Sigmoid colon (tissue), 7 donors: ENCODE measurements around the gene TNPO2. TPM values are rescaled to one million over a fixed set of nuclear protein-coding genes. Genes with fewer than 3 reads are reported as not detected.

Experiments used
- DNase-seq: peaks from one replicate; pipeline ENCODE4 v3.0.0-alpha.2; 2019
- H3K27ac ChIP-seq, 4 donors: fragments of 200-600 bp; sonication (generic); one replicate each; pipeline ENCODE4 v1.5.1; 2016 to 2019; ENCODE audit warnings: mild to moderate bottlenecking in 1 of 4
- H3K27me3 ChIP-seq, 3 donors: fragments of 200-600 bp; sonication (generic); one replicate each; pipeline ENCODE4 v1.5.1; 2019; ENCODE audit warnings: mild to moderate bottlenecking in 1 of 3
- H3K36me3 ChIP-seq, 4 donors: fragments of 200-600 bp; sonication (generic); one replicate each; pipeline ENCODE4 v1.5.1; 2016 to 2019
- H3K4me1 ChIP-seq, 4 donors: fragments of 200-600 bp; sonication (generic); one replicate each; pipeline ENCODE4 v1.5.1; 2017 to 2019
- H3K4me3 ChIP-seq, 4 donors: fragments of 200-600 bp; sonication (generic); one replicate each; pipeline ENCODE4 v1.5.1; 2017 to 2019; ENCODE audit warnings: mild to moderate bottlenecking in 2 of 4, moderate library complexity in 1 of 4
- H3K9me3 ChIP-seq, 4 donors: fragments of 200-600 bp in 3 of 4; sonication (generic) in 3 of 4; one replicate each; pipeline versions ENCODE4 v1.5.1 to v1.6.1; 2013 to 2019
- CTCF ChIP-seq, 4 experiments: fragments of 450-650 bp in 3 of 4; fragments of 200-600 bp in 1 of 4; IDR thresholded peaks; one replicate each; pipeline ENCODE4 v1.5.1; 2016 to 2019; ENCODE audit warnings: antibody characterized with exemption in 4 of 4, mild to moderate bottlenecking in 3 of 4, moderate library complexity in 2 of 4
- EP300 ChIP-seq, 4 donors: sonication (generic); formaldehyde crosslinking; IDR thresholded peaks; one replicate each; pipeline ENCODE4 v1.6.1; 2017; ENCODE audit warnings: antibody characterized with exemption in 4 of 4
- POLR2A ChIP-seq, 2 donors: fragments of 450-650 bp; IDR thresholded peaks; one replicate each; pipeline ENCODE4 v1.6.1; 2016; ENCODE audit warnings: antibody characterized with exemption in 2 of 2, mild to moderate bottlenecking in 2 of 2, moderate library complexity in 2 of 2
- POLR2AphosphoS5 ChIP-seq, 4 donors: sonication (generic); formaldehyde crosslinking; IDR thresholded peaks; one replicate each; pipeline ENCODE4 v1.6.1; 2017; ENCODE audit warnings: antibody characterized with exemption in 4 of 4
- WGBS, 2 donors: extraction: QIAGEN DNeasy Blood & Tissue Kit; methylation state at CpG; one replicate each; pipeline ENCODE4 v1.1.7; 2013; 5-methylcytosine and 5-hydroxymethylcytosine counted together
- intact Hi-C: fragments of 100-400 bp; cut with DNase I; formaldehyde crosslinking; loops from one replicate; pipeline ENCODE4 v1.15.1; 2023
- polyA plus RNA-seq, 3 donors: library from polyadenylated mRNA; stranded (reverse); fragments of 200-250 nt; gene quantifications; one replicate each; pipeline ENCODE4 v1.2.3, GENCODE V29; 2013
- total RNA-seq, 4 donors: library from RNA; depleted of rRNA; stranded (reverse); fragments of >200 nt; gene quantifications; one replicate each; pipeline ENCODE4 v1.1.0, GENCODE V29; 2016
- donor health status: healthy with polysubstance abuse.
- donor health status: Bipolar disorder and iron deficiency.
- donor health status: healthy.

The TNPO2 gene
- total and polyA plus RNA-seq, 7 donors = 9.5 to 92.2 (median 54.2) TPM

- H3K27ac ChIP-seq = no peak overlapping the region
- no peaks in the 10 kb centered on the region for H3K4me1 ChIP-seq
- intact Hi-C loops = no loop called here
- 96 to 97% methylated on average over 13 of the region's 13 CpGs for WGBS, 2 donors
- no peaks in the 10 kb centered on the region for H3K9me3 ChIP-seq
- no peaks in the 10 kb centered on the region for H3K27me3 ChIP-seq
- H3K4me3 ChIP-seq = no peak overlapping the region
- no peak for TF ChIP-seq POLR2A (IDR thresholded peaks at IDR 0.05)
- no peak for TF ChIP-seq EP300 (IDR thresholded peaks at IDR 0.05)
- no peak for TF ChIP-seq POLR2AphosphoS5 (IDR thresholded peaks at IDR 0.05)
- no peak for TF ChIP-seq CTCF (IDR thresholded peaks at IDR 0.05)
- peaks cover 80 to 100% (median 83%) of the 10 kb centered on the region in 4 donors for H3K36me3 ChIP-seq
- DNase-seq = no peak
Observed at GRCh38 chr19:12706332-12706718, 17.4 kb downstream of the TNPO2 start.

DNA sequence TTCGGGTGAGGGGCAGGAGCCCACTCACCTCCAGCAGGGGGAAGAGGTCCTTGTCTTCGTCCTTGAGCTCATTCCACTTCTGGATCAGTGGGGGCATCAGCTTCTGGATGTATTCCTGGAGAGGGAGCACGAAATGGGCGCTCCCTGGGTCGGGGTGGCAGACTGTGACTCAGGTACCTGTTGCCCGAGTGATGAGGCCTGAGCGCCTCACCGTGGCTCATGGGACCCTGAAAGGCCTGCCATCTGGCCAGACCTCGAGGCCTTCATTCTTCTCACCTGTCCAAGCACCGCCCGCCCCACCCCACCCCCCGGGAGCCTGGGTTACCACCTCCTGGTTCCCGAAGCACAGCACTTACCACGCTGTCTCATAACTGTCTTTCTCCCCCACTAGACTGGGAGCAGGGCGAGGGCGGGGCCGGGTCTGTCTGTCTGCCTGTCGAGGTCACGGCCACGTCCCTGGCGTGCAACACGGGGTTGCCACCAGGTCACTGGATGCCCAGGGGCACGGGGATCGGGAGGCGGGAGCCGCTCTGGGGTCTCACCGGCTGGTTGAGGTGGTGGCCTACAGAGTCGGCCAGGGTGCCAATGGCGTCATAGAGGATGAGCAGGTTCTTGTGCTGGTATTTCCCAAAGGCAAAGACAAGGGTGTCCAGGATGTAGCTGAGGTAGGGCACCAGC is 17.9 kb downstream of the TNPO2 start:
- TF ChIP-seq POLR2AphosphoS5 (IDR thresholded peaks at IDR 0.05) (no peak), EP300 (IDR thresholded peaks at IDR 0.05) (no peak), CTCF (IDR thresholded peaks at IDR 0.05) (no peak), POLR2A (IDR thresholded peaks at IDR 0.05) (no peak)
- Histone ChIP-seq H3K4me3 (no peak overlapping the region), H3K9me3 (no peaks in the 10 kb centered on the region), H3K36me3 (peaks cover 80 to 100% (median 85%) of the 10 kb centered on the region in 4 donors), H3K4me1 (no peaks in the 10 kb centered on the region), H3K27me3 (no peaks in the 10 kb centered on the region), H3K27ac (no peak overlapping the region)
- WGBS, 2 donors = 94 to 95% methylated on average over 29 of the region's 29 CpGs
- intact Hi-C loops = no loop called here
- DNase-seq = no peak

DNA sequence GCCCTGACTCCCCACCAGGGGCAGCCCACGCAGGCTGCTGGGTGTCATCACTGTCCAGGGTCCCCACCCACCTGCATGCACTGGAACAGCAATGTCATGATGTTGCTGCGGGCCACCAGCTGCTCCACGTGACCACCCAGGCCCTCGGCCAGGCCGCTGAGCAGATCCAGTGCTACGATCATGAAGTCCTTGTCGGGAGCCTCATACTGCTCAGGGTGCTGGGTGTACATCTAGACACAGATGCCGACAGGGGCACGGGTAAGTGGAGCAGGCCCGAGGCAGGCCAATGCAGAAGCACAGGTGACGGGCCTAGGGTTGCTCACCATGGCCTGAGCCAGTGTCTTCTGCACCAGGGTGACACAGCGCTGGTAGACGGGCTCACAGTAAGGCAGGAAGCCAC is 18.6 kb downstream of the TNPO2 start:
- no peaks in the 10 kb centered on the region for H3K4me1 ChIP-seq
- intact Hi-C loops = no loop called here
- no peak for DNase-seq
- TF ChIP-seq POLR2AphosphoS5 (IDR thresholded peaks at IDR 0.05) = no peak
- 96 to 97% methylated on average over 13 of the region's 13 CpGs for WGBS, 2 donors
- no peak overlapping the region for H3K4me3 ChIP-seq
- H3K36me3 ChIP-seq = peaks cover 79 to 100% (median 81%) of the 10 kb centered on the region in 4 donors
- no peaks in the 10 kb centered on the region for H3K9me3 ChIP-seq
- H3K27me3 ChIP-seq = no peaks in the 10 kb centered on the region
- H3K27ac ChIP-seq = no peak overlapping the region

GRCh38 chr19:12703046-12703445 is 20.7 kb downstream of the TNPO2 start:
- WGBS, 2 donors = 74 to 87% methylated on average over 9 of the region's 9 CpGs
- Histone ChIP-seq H3K4me3 (no peak overlapping the region), H3K27ac (no peak overlapping the region), H3K27me3 (no peaks in the 10 kb centered on the region), H3K4me1 (no peaks in the 10 kb centered on the region), H3K36me3 (peaks cover 62 to 95% (median 74%) of the 10 kb centered on the region in 4 donors), H3K9me3 (no peaks in the 10 kb centered on the region)
- intact Hi-C loops = no loop called here
- DNase-seq = no peak
- TF ChIP-seq CTCF (IDR thresholded peaks at IDR 0.05) (no peak), POLR2AphosphoS5 (IDR thresholded peaks at IDR 0.05) (no peak), POLR2A (IDR thresholded peaks at IDR 0.05) (no peak), EP300 (IDR thresholded peaks at IDR 0.05) (no peak)

DNA sequence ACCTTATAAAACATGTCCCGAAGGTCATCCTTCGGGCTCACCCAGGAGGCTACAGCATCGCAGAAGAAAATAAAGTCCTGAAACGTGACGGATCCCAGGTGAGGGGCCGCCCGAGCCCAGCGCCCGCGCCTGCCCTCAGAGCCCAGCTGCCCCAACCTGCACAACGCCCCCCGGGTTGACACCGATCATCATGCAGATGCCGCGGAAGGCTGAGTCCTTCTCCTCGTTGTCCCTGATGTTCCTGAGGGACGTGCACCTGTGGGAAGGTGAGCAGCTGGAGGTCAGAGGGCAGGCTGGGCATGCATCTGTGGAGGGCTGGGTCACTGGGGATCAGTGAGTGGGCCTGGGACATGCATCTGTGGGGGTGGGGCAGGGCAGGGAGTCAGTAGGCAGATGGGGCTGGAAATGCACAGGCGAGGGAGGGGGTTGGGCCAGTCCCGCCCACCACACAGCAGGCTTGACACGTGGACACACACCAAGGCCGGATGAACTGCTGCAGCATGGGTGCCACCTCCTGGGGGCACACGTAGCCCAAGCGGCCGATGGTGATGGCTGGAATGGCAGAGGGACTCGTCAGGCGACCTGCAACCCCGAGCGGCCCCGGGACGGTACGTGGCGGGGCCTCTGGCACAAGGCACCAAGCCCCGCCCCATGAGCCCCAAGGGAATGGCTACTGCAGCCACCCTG is 22.0 kb downstream of the TNPO2 start:
- Histone ChIP-seq H3K4me1 (peaks cover 0 to 7% (median 5%) of the 10 kb centered on the region in 4 donors), H3K27me3 (no peaks in the 10 kb centered on the region), H3K27ac (no peak overlapping the region), H3K36me3 (peaks cover 56 to 82% (median 68%) of the 10 kb centered on the region in 4 donors), H3K9me3 (no peaks in the 10 kb centered on the region), H3K4me3 (no peak overlapping the region)
- DNase-seq = no peak
- no peak for TF ChIP-seq EP300 (IDR thresholded peaks at IDR 0.05)
- no peak for TF ChIP-seq CTCF (IDR thresholded peaks at IDR 0.05)
- no peak for TF ChIP-seq POLR2AphosphoS5 (IDR thresholded peaks at IDR 0.05)
- TF ChIP-seq POLR2A (IDR thresholded peaks at IDR 0.05) = no peak
- WGBS, 2 donors = 92 to 93% methylated on average over 33 of the region's 33 CpGs
- intact Hi-C loops = no loop called here
